ENCODE data around the gene THEM5.
A peak's percentile ranks its signal among the peaks of the same experiment; 100 is the strongest.
"Not testable (repeated sequence)": the region's sequence is repeated elsewhere in the genome, so short reads cannot be mapped to it uniquely, and the experiment has no call there.

The THEM5 gene

GRCh38 chr1:151867321-151867720, 13.8 kb upstream of the THEM5 start:
- no peak for DNase-seq

GRCh38 chr1:151864411-151864810, 10.9 kb upstream of the THEM5 start:
- DNase-seq: no peak

- no peak for DNase-seq
Measured at GRCh38 chr1:151862604-151863003, 9.1 kb upstream of the THEM5 start.

- no peak for DNase-seq
Measured at GRCh38 chr1:151860504-151861187, 7.1 kb upstream of the THEM5 start.

GRCh38 chr1:151859891-151860293, 6.4 kb upstream of the THEM5 start:
- no peak for DNase-seq

GRCh38 chr1:151858886-151859665, 5.6 kb upstream of the THEM5 start:
- no peak for DNase-seq

GRCh38 chr1:151858030-151858746, 4.7 kb upstream of the THEM5 start:
- DNase-seq: no peak

- no peak for DNase-seq
Measured at GRCh38 chr1:151855933-151856332, 2.4 kb upstream of the THEM5 start.

GRCh38 chr1:151855516-151855915, 2.0 kb upstream of the THEM5 start:
- DNase-seq: not testable (repeated sequence)

GRCh38 chr1:151854658-151855057, 1.1 kb upstream of the THEM5 start:
- no peak for DNase-seq

- no peak for DNase-seq
Measured at GRCh38 chr1:151852733-151853132, 779 bp downstream of the THEM5 start.

- DNase-seq: no peak
Measured at GRCh38 chr1:151851886-151852285, 1.6 kb downstream of the THEM5 start.

- no peak for DNase-seq
Measured at GRCh38 chr1:151849871-151850270, 3.6 kb downstream of the THEM5 start.

- DNase-seq: no peak
Measured at GRCh38 chr1:151849126-151849525, 4.4 kb downstream of the THEM5 start.

GRCh38 chr1:151847867-151848596, 5.5 kb downstream of the THEM5 start:
- DNase-seq: no peak

GRCh38 chr1:151846686-151847237, 6.8 kb downstream of the THEM5 start:
- DNase-seq: no peak

GRCh38 chr1:151846062-151846568, 7.4 kb downstream of the THEM5 start:
- DNase-seq: no peak

GRCh38 chr1:151843398-151843797, 10.1 kb downstream of the THEM5 start:
- DNase-seq: no peak

- no peak for DNase-seq
Measured at GRCh38 chr1:151841141-151841540, 12.4 kb downstream of the THEM5 start.

- DNase-seq: no peak
Measured at GRCh38 chr1:151840421-151840820, 13.1 kb downstream of the THEM5 start.

GRCh38 chr1:151839457-151840403, 13.8 kb downstream of the THEM5 start, which contains the start of gene C2CD4D:
Gene C2CD4D, minus strand, starts transcription at chr1:151839820. Its CDS starts 831 bp downstream, at chr1:151838989.
- peak; percentile 64 for DNase-seq
